Stimulated activated naive CD8-positive, alpha-beta T cell treated with anti-CD3 and anti-CD28 coated beads, Interleukin-15, Interleukin-2, amounts not matched to agents 100 ng/mL and 50 ng/mL, for 24 hours (primary cell): ENCODE results near the gene RFC5.

Source experiments
- H3K27ac Mint-ChIP-seq: one replicate; pipeline ENCODE4 v1.8.0; 2021; ENCODE audit warnings: mild to moderate bottlenecking, mixed read lengths
- H3K27me3 Mint-ChIP-seq: one replicate; pipeline ENCODE4 v1.8.0; 2021; ENCODE audit warnings: mixed read lengths
- H3K36me3 Mint-ChIP-seq: one replicate; pipeline ENCODE4 v1.8.0; 2021; ENCODE audit warnings: low read depth, mixed read lengths
- H3K4me1 Mint-ChIP-seq: one replicate; pipeline ENCODE4 v1.8.0; 2021; ENCODE audit warnings: low read depth, mixed read lengths
- H3K4me3 Mint-ChIP-seq: one replicate; pipeline ENCODE4 v1.8.0; 2021; ENCODE audit warnings: mild to moderate bottlenecking, mixed read lengths
- H3K9me3 Mint-ChIP-seq: one replicate; pipeline ENCODE4 v1.8.0; 2021; ENCODE audit warnings: mixed read lengths

The RFC5 gene

DNA sequence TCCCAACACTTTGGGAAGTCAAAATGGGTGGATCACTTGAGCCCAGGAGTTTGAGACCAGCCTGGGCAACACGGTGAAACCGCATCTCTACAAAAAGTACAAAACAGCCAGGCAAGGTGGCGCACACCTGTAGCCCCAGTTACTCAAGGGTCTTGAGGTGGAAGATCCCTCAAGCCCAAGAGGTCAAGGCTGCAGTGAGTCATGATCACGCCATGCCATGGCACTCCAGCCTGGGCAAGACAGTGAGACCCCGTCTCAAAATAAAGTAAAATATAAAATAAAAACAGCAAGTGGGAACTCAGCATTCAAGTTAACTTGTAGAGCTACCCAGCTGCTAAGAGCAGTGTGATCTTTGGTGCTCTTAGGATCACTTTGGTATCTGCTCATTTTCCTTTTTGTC, 12.7 kb downstream of the RFC5 start:
- H3K36me3 Mint-ChIP-seq, result peaks cover 89% of the 10 kb centered on the region
- peaks cover 35% of the 10 kb centered on the region for H3K4me1 Mint-ChIP-seq
- H3K27ac Mint-ChIP-seq, result peak overlapping the region; percentile 71
- H3K27me3 Mint-ChIP-seq, result no peaks in the 10 kb centered on the region
- H3K4me3 Mint-ChIP-seq, result no peak overlapping the region
- no peaks in the 10 kb centered on the region for H3K9me3 Mint-ChIP-seq

DNA sequence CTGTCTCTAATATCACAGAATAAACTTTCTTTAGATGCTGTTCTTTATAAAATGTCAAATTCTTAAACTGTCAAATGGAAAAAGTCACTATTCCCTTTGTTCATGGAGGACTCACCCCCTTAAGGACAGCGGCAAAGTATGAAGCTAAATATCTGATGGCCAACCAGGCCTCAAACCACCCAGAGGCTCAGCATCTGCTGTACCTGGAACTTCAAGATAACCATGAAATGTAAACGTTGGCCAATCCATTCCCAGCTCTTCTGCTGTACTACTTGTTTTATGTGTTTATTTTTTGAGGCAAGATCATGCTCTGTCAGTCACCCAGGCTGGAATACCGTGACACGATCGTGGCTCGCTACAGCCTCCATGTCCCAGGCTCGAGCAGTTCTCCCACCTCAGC, 15.7 kb downstream of the RFC5 start:
- peak overlapping the region; percentile 86 for H3K27ac Mint-ChIP-seq
- H3K4me3 Mint-ChIP-seq, result no peak overlapping the region
- peaks cover 64% of the 10 kb centered on the region for H3K4me1 Mint-ChIP-seq
- H3K9me3 Mint-ChIP-seq, result no peaks in the 10 kb centered on the region
- no peaks in the 10 kb centered on the region for H3K27me3 Mint-ChIP-seq
- H3K36me3 Mint-ChIP-seq, result peaks cover 92% of the 10 kb centered on the region

DNA sequence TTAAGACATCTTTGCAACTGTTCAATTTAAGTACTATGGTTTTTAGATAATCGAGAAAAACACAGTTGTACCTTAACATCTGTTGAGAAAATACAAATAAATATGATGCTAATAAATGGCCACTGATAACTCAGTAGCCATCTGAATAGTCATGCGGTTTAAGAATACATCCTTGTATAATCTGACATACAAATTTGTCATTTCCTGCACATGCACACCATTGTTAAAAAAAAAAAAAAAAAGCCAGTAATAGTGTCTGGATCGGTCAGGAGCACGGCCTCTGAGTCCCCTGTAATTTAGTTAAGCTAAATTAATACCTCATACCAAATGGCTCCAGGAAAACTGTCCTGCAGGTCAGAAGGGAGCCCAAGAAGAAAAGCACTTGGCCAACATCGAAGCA, 16.8 kb downstream of the RFC5 start:
- no peak overlapping the region for H3K27ac Mint-ChIP-seq
- H3K4me3 Mint-ChIP-seq, result no peak overlapping the region
- peaks cover 92% of the 10 kb centered on the region for H3K36me3 Mint-ChIP-seq
- peaks cover 72% of the 10 kb centered on the region for H3K4me1 Mint-ChIP-seq
- H3K9me3 Mint-ChIP-seq, result no peaks in the 10 kb centered on the region
- no peaks in the 10 kb centered on the region for H3K27me3 Mint-ChIP-seq

DNA sequence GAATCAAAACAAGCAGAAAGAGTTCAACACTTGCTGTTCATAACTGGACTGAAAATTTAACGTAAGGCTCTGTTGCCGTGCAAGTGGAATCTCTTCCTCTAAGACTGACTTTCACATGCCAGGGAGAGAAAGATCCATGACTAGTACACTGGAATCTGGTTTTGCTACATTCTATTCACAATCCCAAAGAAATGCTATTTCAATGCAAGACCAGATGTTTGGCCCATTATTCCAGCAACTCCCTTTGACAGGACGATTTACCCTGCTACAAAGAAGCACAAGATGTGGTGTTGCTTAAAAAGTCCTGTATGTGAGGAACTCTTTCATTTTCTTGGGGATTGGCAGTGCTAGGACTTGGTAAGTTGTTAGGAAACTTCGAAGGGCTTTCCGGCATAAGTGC, 17.4 kb downstream of the RFC5 start:
- Mint-ChIP-seq H3K4me1 (peaks cover 70% of the 10 kb centered on the region), H3K9me3 (no peaks in the 10 kb centered on the region), H3K27ac (peak overlapping the region; percentile 91), H3K4me3 (no peak overlapping the region), H3K27me3 (no peaks in the 10 kb centered on the region), H3K36me3 (peaks cover 92% of the 10 kb centered on the region)

DNA sequence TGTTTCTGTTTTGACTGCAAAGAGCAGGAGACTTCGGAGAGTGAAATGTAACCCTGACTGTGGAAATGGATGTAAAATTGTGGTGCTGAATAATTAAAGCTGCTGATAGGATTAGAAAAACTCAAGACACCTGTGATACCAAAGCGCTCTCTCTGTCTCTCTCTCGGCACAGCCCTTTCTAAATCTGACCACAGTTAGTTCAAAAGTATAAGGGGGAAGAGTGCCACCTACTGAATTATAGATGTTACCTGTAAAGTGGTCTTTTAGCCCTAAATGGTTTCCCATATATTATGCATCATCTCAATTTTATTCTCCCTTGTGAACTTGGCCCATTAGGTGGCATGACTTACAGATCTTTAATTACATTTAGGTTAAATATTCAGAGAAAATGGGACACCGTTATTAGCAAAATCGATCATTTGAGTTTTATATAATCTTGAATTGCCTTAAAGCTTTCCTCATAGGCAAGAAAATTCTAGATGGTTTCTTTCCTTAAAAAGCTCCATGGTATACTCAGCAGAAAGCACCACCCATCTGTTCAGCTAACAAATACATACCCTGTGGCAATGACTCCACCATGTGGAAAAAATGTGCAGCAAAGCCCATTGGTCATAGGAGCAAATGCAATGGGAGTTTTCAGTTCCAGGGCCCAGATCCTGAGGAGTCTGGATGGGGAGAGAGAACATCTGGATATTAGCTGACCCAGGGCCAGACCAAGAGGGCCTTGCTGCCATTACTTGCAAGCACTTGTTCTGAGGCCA, 18.1 kb downstream of the RFC5 start:
- Mint-ChIP-seq H3K36me3 (peaks cover 93% of the 10 kb centered on the region), H3K4me3 (peak overlapping the region; percentile 44), H3K27ac (peak overlapping the region; percentile 91), H3K9me3 (no peaks in the 10 kb centered on the region), H3K27me3 (no peaks in the 10 kb centered on the region), H3K4me1 (peaks cover 65% of the 10 kb centered on the region)

DNA sequence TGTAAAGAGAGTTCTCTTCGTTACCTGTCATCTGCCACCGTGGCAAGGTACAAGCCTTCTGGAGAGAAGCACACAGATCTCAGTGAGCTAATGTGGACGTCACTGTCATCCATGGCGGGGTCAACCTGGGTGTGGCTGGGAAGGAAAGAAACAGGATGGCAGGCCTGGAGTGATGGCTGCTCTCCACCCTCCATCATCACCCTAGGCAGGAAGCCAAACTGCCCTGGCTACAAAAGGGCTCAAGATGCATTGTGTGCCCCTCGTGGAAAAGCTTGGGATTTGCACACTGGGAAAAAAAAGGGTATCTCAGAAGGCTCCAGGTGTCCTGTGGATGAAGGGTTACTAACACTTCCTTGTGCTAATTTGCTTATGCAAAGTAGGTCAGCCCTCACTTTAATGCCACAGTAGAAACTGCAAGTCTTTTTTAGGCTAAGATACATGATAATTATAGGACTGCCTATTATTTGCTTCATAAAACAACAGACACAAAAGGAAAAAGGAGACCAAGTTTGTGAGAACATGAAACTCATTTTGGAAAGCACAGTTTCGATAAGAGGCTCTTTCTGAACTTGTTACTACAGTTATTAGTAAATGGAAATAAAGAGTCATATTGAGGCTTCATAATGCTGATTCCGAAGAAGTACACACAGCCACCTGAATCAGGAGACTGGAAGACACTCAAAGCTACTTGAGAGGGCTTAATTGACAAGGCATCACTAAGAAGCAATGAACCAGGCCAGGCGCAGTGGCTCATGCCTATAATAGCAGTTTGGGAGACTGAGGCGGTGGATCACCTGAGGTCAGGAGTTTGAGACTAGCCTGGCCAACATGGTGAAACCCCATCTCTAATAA, 18.9 kb downstream of the RFC5 start:
- H3K36me3 Mint-ChIP-seq, result peaks cover 89% of the 10 kb centered on the region
- H3K9me3 Mint-ChIP-seq, result no peaks in the 10 kb centered on the region
- peaks cover 62% of the 10 kb centered on the region for H3K4me1 Mint-ChIP-seq
- peak overlapping the region; percentile 91 for H3K27ac Mint-ChIP-seq
- no peaks in the 10 kb centered on the region for H3K27me3 Mint-ChIP-seq
- peak overlapping the region; percentile 44 for H3K4me3 Mint-ChIP-seq

DNA sequence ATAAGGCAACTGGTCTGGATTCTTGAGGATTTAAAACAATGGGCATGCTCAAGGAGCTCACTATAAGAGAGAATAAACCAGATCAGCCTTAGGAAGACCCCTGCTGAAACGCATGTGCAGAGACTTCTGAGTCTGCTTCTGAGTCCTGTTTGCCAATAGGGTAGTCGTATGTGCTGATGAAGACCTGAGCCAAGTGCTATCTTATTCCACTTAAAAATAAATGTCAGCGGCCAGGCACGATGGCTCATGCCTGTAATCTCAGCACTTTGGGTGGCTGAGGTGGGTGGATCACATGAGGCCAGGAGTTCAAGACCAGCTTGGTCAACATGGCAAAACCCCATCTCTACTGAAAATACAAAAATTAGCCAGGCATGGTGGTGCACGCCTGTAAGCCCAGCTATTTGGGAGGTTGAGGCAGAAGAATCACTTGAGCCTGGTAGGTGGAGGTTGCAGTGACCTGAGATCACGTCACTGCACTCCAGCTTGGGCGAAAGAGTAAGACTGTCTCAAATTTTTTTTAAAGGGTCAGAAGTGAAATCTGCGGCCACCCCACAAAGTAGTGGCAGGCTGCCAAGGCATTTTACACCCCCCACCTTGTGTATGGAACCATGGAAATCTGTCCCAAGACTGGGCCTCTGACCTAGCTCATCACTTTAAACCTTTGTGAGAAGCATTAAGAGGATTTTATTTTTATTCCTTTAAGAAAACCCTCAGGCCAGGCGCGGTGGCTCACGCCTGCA, 20.3 kb downstream of the RFC5 start:
- no peaks in the 10 kb centered on the region for H3K27me3 Mint-ChIP-seq
- H3K9me3 Mint-ChIP-seq, result no peaks in the 10 kb centered on the region
- H3K4me3 Mint-ChIP-seq, result no peak overlapping the region
- peak overlapping the region; percentile 91 for H3K27ac Mint-ChIP-seq
- H3K4me1 Mint-ChIP-seq, result peaks cover 63% of the 10 kb centered on the region
- peaks cover 83% of the 10 kb centered on the region for H3K36me3 Mint-ChIP-seq

DNA sequence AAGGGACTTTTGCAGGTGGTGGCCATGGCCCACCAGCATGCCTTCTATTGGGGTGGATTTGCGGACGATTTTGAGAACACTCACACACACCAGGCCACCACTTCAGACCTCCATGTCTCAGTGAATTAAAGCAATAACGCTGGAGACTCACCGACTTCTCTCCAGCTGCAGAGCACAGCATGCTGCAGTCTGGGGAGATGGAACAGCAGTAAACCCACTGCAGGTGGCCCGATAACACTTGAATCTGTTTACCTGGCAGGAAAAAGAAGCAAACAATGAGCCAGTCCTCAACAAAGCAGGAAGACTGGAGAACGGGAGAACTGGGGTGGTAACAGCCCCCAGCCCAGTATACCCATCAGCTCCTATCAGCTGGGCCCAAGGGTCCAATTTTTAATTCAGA, 21.6 kb downstream of the RFC5 start:
- H3K36me3 Mint-ChIP-seq, result peaks cover 83% of the 10 kb centered on the region
- peaks cover 64% of the 10 kb centered on the region for H3K4me1 Mint-ChIP-seq
- H3K27ac Mint-ChIP-seq, result peak overlapping the region; percentile 52

DNA sequence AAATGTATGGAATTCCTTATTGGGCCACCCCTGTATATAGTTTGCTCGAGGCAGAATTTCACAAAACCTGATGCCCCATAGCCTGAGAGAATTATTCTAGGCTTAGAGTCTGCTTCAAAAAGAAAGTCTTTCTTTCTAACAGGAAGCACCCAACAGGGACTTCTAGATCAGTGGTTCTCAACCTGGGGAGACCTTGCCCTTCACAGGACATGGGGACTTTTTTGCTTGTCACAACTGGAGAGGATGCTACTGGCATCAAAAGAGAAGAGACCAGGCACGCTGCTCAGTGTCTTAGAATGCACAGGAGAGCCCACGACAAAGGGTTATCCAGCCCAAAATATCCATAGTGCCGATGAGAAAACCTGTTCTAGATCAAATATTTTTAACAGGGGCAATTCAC, 25.6 kb downstream of the RFC5 start:
- H3K36me3 Mint-ChIP-seq, result peaks cover 74% of the 10 kb centered on the region
- no peaks in the 10 kb centered on the region for H3K27me3 Mint-ChIP-seq
- H3K9me3 Mint-ChIP-seq, result no peaks in the 10 kb centered on the region
- H3K4me1 Mint-ChIP-seq, result peaks cover 64% of the 10 kb centered on the region
- H3K27ac Mint-ChIP-seq, result peak overlapping the region; percentile 76
- no peak overlapping the region for H3K4me3 Mint-ChIP-seq

More for the DNA sequence above, 21.6 kb downstream of the RFC5 start:
- Mint-ChIP-seq H3K9me3 (no peaks in the 10 kb centered on the region), H3K4me3 (no peak overlapping the region), H3K27me3 (no peaks in the 10 kb centered on the region)

DNA sequence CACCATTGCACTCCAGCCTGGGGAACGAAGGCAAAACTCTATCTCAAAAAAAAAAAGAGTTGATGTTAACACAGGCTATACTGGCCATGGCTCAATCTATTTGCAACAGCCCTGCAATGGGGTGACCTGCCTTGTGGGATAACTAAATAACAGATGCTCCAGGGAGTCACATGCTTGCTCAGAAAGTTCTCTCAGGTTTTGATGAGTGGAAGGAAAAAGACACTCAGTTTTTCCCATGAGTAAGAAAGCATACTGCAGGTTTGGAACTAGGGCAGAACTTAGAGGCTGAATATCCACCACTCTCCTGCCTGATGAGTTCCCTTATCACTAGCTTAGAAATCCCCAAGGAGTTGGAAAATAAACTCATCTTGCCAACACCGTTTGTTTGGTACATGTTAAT, 27.6 kb downstream of the RFC5 start:
- peaks cover 58% of the 10 kb centered on the region for H3K4me1 Mint-ChIP-seq
- peaks cover 63% of the 10 kb centered on the region for H3K36me3 Mint-ChIP-seq
- H3K9me3 Mint-ChIP-seq, result no peaks in the 10 kb centered on the region
- H3K4me3 Mint-ChIP-seq, result peak overlapping the region; percentile 65
- H3K27me3 Mint-ChIP-seq, result no peaks in the 10 kb centered on the region
- H3K27ac Mint-ChIP-seq, result peak overlapping the region; percentile 98

DNA sequence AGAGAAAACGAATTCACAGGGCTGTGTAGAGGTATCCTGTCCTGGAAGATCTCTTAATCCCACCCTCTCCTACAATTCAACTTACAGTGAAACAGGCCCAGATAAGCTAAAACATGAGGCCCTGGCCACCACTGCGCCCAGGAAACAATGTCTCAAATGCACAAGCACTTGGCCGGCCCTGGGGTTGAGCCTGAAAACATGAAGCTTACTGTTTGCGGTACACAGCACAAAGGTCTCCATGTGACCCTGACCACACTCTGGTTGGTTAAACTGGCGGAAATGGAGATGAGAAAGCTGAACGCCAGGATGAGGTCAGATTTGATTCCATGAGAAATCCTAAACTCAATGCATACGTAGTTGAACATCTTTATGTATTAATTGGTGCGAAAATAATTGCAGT, 28.1 kb downstream of the RFC5 start:
- peak overlapping the region; percentile 98 for H3K27ac Mint-ChIP-seq
- H3K9me3 Mint-ChIP-seq, result no peaks in the 10 kb centered on the region
- H3K36me3 Mint-ChIP-seq, result peaks cover 60% of the 10 kb centered on the region
- H3K4me3 Mint-ChIP-seq, result peak overlapping the region; percentile 65
- H3K4me1 Mint-ChIP-seq, result peaks cover 58% of the 10 kb centered on the region
- H3K27me3 Mint-ChIP-seq, result no peaks in the 10 kb centered on the region

DNA sequence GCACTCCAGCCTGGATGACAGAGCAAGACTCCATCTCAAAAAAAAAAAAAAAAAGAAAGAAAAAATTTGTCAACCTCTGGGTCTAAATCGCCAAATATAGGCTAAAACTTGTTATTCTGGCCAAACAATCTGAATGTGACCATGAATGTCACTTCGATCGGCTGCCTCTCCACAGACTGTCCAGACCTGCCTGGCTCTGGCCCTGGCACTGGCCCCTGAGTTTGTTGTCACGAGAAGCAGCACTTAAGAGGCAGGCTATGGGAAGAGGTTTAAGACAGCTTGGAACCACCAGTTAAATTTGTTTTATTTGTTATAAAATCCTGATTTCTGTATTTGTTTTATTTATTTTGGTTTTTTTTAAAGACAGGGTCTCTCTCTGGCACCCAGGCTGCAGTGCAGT, 29.9 kb downstream of the RFC5 start:
- H3K9me3 Mint-ChIP-seq, result no peaks in the 10 kb centered on the region
- H3K36me3 Mint-ChIP-seq, result peaks cover 63% of the 10 kb centered on the region
- no peaks in the 10 kb centered on the region for H3K27me3 Mint-ChIP-seq
- H3K27ac Mint-ChIP-seq, result peak overlapping the region; percentile 98
- peaks cover 61% of the 10 kb centered on the region for H3K4me1 Mint-ChIP-seq
- H3K4me3 Mint-ChIP-seq, result no peak overlapping the region

DNA sequence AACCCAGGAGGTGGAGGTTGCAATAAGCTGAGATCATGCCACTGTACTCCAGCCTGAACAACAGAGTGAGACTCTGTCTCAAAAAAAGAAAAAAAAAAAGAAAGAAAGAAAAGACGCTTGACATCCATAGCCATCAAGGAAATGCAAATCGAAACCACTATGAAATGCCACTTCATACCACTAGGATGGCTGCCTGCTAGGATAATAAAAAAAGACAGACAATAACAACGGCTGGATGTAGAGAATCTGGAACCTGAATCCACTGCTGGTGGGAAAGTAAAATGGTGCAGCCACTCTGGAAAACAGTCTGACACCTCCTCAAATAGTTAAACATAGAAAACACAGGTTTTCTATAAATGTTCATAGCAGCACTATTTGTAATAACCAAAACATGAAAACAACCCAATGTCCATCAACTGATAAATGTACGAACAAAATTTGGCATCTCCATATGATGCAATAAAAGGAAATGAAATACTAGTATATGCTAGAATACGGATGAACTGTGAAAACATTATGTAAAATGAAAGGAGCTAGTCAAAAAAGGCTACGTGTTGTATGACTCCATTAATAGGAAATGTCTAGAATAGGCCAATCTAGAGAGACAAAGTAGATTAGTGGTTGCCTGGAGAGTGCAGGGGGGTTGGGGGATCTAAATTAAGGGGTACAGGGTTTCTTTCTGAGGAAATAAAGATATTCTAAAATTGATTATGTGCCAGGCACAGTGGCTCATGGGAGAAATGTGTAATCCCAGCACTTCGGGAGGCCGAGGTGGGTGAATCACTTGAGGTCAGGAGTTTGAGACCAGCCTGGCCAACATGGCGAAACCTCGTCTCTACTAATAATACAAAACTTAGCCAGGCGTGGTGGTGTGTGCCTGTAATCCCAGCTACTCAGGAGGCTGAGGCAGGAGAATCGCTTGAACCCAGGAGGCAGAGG, 34.7 kb downstream of the RFC5 start:
- Mint-ChIP-seq H3K9me3 (no peaks in the 10 kb centered on the region), H3K4me1 (peaks cover 49% of the 10 kb centered on the region), H3K4me3 (no peak overlapping the region), H3K27me3 (no peaks in the 10 kb centered on the region), H3K27ac (peak overlapping the region; percentile 89), H3K36me3 (peaks cover 35% of the 10 kb centered on the region)
